T-cell (primary cell): Measurements from ENCODE around the gene MRTFB. TPM values are rescaled to one million over a fixed set of nuclear protein-coding genes. Genes with fewer than 3 reads are reported as not detected.
A peak's percentile ranks its signal among the peaks of the same experiment; 100 is the strongest.

Source experiments
- ATAC-seq, 4 experiments: fragments of 200-7000 bp in 3 of 4; fragments of 150-1000 bp in 1 of 4; cut with Tn5 transposase; replicated peaks in 1 of 4; 1 replicate in 3 of 4; 2 replicates in 1 of 4; pipeline ENCODE4 v1.10.0; 2021; ENCODE audit warnings: moderate library complexity in 3 of 4, mild to moderate bottlenecking in 2 of 4, moderate number of reproducible peaks in 1 of 4
- CTCF ChIA-PET, 2 donors: fragments of 300-600 bp; sonication (Branson Sonifier 250); formaldehyde crosslinking; loops; one replicate each; lab custom pipeline; 2022; ENCODE audit warnings: antibody characterized with exemption in 2 of 2; lab: Charles Lee
- POLR2A ChIA-PET, 2 donors: fragments of 300-600 bp; sonication (Branson Sonifier 250); formaldehyde crosslinking; loops; one replicate each; lab custom pipeline; 2022; ENCODE audit warnings: antibody characterized with exemption in 2 of 2; lab: Charles Lee
- DNase-seq, 35 experiments: peaks; one replicate each; pipeline versions ENCODE4 v3.0.0 to v3.0.0-alpha.2; 2013 to 2023
- H3K27ac ChIP-seq: one replicate; pipeline ENCODE4 v1.5.1; 2013; ENCODE audit warnings: low read length
- H3K27me3 ChIP-seq, 2 experiments: replicated peaks in 1 of 2; 1 replicate in 1 of 2; 2 replicates in 1 of 2; pipeline versions ENCODE4 v1.6.1 to v1.7.0; 2013; ENCODE audit warnings: low read length in 1 of 2, mixed read lengths in 1 of 2; ENCODE audit not compliant: control insufficient read depth in 2 of 2, insufficient read depth in 2 of 2; ENCODE audit errors: extremely low read depth in 1 of 2
- H3K36me3 ChIP-seq, 2 donors: 1 replicate in 1 of 2; 2 replicates in 1 of 2; pipeline versions ENCODE4 v1.6.1 to v1.7.0; 2013; ENCODE audit warnings: low read length in 1 of 2; ENCODE audit not compliant: control insufficient read depth in 2 of 2, insufficient read depth in 1 of 2; ENCODE audit errors: extremely low read depth in 1 of 2
- H3K4me1 ChIP-seq, 2 experiments: 1 replicate in 1 of 2; 2 replicates in 1 of 2; pipeline versions ENCODE4 v1.6.1 to v1.7.0; 2013; ENCODE audit warnings: low read length in 2 of 2, mixed read lengths in 1 of 2; ENCODE audit not compliant: insufficient read depth in 2 of 2, control insufficient read depth in 1 of 2; ENCODE audit errors: extremely low read depth in 1 of 2
- H3K4me3 ChIP-seq, 2 donors: 1 replicate in 1 of 2; 2 replicates in 1 of 2; pipeline versions ENCODE4 v1.5.1 to v1.7.0; 2013; ENCODE audit warnings: mild to moderate bottlenecking in 2 of 2, low read length in 1 of 2, moderate library complexity in 1 of 2; ENCODE audit not compliant: control insufficient read depth in 1 of 2; ENCODE audit errors: extremely low read depth in 1 of 2
- H3K9me3 ChIP-seq: 2 replicates; pipeline ENCODE4 v1.7.0; 2013
- H3K27ac Mint-ChIP-seq, 2 donors: one replicate each; pipeline ENCODE4 v1.8.0; 2020 to 2021; ENCODE audit warnings: mild to moderate bottlenecking in 2 of 2, mixed read lengths in 2 of 2
- H3K27me3 Mint-ChIP-seq, 2 donors: one replicate each; pipeline ENCODE4 v1.8.0; 2021 to 2022; ENCODE audit warnings: mixed read lengths in 2 of 2
- H3K36me3 Mint-ChIP-seq: one replicate; pipeline ENCODE4 v1.8.0; 2021; ENCODE audit warnings: mixed read lengths
- H3K4me1 Mint-ChIP-seq, 3 donors: one replicate each; pipeline ENCODE4 v1.8.0; 2020 to 2022; ENCODE audit warnings: mixed read lengths in 3 of 3, mild to moderate bottlenecking in 1 of 3
- H3K4me3 Mint-ChIP-seq, 3 donors: one replicate each; pipeline ENCODE4 v1.8.0; 2020 to 2022; ENCODE audit warnings: mild to moderate bottlenecking in 3 of 3, mixed read lengths in 3 of 3, moderate library complexity in 3 of 3
- H3K9me3 Mint-ChIP-seq, 3 donors: one replicate each; pipeline ENCODE4 v1.8.0; 2020 to 2022; ENCODE audit warnings: mixed read lengths in 3 of 3
- WGBS: methylation state at CpG from one replicate; pipeline ENCODE4 v1.1.5; 2013; ENCODE audit warnings: missing lambda C conversion rate; ENCODE audit not compliant: insufficient coverage; 5-methylcytosine and 5-hydroxymethylcytosine counted together
- total RNA-seq, 35 experiments: library from RNA in 6 of 35; stranded (reverse) in 6 of 35; fragments of 120-200 nt in 1 of 35; gene quantifications; one replicate each; pipeline versions ENCODE4 v1.2.1 to v1.2.4 and lab custom pipeline; 2013 to 2026

MRTFB gene
- total RNA-seq, 5 donors from 2014 or later (not counting 1 experiment from before 2014, with no cell fraction given), result 18.2 to 37.0 (median 21.0) TPM

DNA sequence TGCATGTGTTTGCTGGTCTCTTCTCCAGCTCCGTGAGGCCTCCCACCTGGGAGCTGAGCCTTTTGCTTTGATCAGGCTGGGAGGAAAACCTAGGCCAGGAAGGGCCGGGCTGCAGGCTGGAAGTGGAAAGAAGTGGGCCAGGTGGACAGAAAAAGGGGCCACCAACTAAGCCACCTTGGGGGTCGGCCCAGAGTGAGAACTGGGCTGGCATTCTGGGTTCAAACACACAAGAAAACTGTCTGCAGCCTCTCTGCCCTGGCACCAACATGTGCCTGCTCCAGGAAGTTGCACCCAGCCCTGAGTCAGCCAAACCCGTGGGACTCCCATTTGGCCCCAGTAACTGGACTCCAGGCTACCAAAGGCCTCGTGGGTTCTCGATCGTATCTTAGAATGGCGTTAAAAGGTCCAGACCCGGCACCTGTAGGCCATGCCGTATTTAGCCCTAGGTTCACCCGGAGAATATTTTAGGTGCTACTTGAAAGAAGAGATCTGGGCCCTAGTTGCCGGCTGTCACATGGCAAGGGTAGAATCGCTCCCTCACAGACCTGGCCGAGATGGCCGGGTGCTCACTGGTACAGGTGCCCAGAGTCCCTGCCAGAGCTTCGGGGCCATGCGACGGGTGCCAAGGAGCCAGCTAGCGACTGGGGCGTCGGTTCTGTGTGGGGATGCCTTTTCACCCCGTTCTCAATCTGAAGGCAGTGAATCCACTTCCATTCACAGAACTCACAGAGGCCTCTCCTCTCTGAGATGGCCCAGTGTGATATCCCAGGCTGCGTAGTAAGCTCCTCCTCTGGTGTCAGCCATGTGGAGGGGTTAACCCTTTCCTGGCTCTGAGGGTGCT is 236.6 kb downstream of the MRTFB start:
- Mint-ChIP-seq H3K27me3 (peaks cover 0 to 11% of the 10 kb centered on the region in 2 donors), H3K4me1 (peaks cover 43 to 45% (median 43%) of the 10 kb centered on the region in 3 donors), H3K36me3 (no peaks in the 10 kb centered on the region), H3K9me3 (no peaks in the 10 kb centered on the region), H3K4me3 (peak overlapping the region in 1 of 3 donors; percentile 79), H3K27ac (peak overlapping the region in 1 of 2 donors; percentile 95)
- no peak for ATAC-seq
- CTCF ChIA-PET, result no interaction called here
- peak overlapping the region; percentile 36 for H3K27ac ChIP-seq
- WGBS, result 84% methylated on average over 18 of the region's 23 CpGs
- peaks cover 27 to 49% of the 10 kb centered on the region in 2 experiments for H3K4me1 ChIP-seq
- DNase-seq, result no peak
- H3K9me3 ChIP-seq, result no peaks in the 10 kb centered on the region
- POLR2A ChIA-PET, result interaction anchor here in 1 of 2 donors (0.5 kb wide), 1 partner anchor 1504 kb away, joined by 3 read pairs; no protein-coding TSS in a partner anchor
- peaks cover 0 to 14% of the 10 kb centered on the region in 2 experiments for H3K27me3 ChIP-seq
- H3K36me3 ChIP-seq, result no peaks in the 10 kb centered on the region
- no peak overlapping the region for H3K4me3 ChIP-seq

DNA sequence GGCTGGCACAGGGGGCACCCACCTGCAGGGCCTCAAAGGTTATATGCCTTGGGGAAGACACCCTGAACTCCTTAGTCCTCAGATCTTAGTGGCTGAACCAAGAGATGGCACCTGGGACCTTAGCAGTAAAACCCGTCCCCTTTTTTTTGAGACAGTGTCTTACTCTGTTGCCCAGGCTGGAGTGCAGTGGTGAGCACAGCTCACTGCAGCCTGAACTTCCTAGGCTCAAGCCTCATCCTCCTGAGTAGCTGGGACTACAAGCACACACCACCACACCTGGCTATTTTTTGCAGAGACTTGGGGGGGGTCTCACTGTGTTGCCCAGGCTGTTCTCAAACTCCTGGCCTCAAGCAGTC is 237.2 kb downstream of the MRTFB start:
- H3K27ac ChIP-seq, result peak overlapping the region; percentile 36
- no peaks in the 10 kb centered on the region for H3K9me3 Mint-ChIP-seq
- DNase-seq (no peak), ATAC-seq (no peak)
- H3K27ac Mint-ChIP-seq, result peak overlapping the region in 1 of 2 donors; percentile 95
- no peaks in the 10 kb centered on the region for H3K36me3 ChIP-seq
- 86% methylated on average over 1 of the region's 1 CpG for WGBS
- POLR2A ChIA-PET, result interaction anchor here in 1 of 2 donors (0.5 kb wide), 1 partner anchor 1505 kb away, joined by 3 read pairs; no protein-coding TSS in a partner anchor
- H3K4me3 Mint-ChIP-seq, result peak overlapping the region in 2 of 3 donors; percentile 73 to 79
- peaks cover 40 to 45% (median 40%) of the 10 kb centered on the region in 3 donors for H3K4me1 Mint-ChIP-seq
- CTCF ChIA-PET, result no interaction called here
- peaks cover 27 to 44% of the 10 kb centered on the region in 2 experiments for H3K4me1 ChIP-seq
- no peaks in the 10 kb centered on the region for H3K36me3 Mint-ChIP-seq
- peaks cover 0 to 9% of the 10 kb centered on the region in 2 experiments for H3K27me3 ChIP-seq
- peaks cover 0 to 9% of the 10 kb centered on the region in 2 donors for H3K27me3 Mint-ChIP-seq
- peak overlapping the region in 1 of 2 donors; percentile 44 for H3K4me3 ChIP-seq
- no peaks in the 10 kb centered on the region for H3K9me3 ChIP-seq

DNA sequence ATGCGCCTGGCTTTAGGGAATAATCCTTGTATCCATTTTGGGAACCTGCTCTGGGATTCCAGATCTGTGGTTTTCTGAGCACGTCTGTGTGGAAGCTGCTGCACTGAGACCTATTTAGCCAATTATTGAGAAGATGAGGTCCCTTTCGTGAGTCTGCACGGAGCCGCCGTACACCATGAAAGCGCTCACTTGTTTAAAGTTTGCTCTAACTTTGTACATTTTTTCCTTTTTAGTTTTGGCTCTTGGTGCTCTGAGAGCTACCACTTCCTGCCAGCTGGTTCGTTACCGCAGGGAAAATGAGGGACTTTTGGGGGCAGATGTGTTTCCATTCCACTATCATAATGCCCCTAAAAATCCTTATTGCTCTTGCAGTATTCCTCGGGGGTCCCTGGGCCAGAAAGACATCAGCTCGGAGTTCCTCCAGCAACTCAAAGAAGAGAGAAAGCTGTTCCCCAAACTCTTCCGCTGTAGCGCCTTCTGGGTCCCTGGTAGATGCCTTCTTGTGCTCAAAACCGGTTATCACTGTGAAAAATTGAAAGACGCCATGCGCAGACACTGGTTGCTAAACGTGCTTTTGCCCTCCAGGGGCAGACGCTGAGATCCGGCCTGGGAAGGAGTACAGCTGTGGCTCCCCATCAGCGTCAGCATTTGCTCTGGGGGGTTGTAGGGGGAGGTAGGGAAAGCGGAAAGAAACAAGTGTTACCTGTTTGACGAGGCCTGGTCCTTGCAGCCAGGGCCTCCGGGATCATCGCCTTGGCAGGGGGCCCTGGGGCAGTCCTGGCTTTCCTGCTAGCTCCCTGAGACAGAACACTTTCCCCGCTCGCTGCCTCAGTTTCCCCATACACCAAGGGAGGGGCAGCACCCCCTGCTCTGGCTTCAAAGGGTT is 238.1 kb downstream of the MRTFB start:
- ATAC-seq (peak; percentile 79 to 89 (median 82)), DNase-seq (peak in 30 of 35 experiments; percentile 10 to 65 (median 38))
- H3K36me3 Mint-ChIP-seq, result no peaks in the 10 kb centered on the region
- peak overlapping the region; percentile 73 to 79 (median 73) for H3K4me3 Mint-ChIP-seq
- POLR2A ChIA-PET, result no interaction called here
- H3K36me3 ChIP-seq, result no peaks in the 10 kb centered on the region
- peak overlapping the region; percentile 52 for H3K27ac ChIP-seq
- H3K4me1 Mint-ChIP-seq, result peaks cover 35 to 45% (median 36%) of the 10 kb centered on the region in 3 donors
- H3K4me1 ChIP-seq, result peaks cover 27 to 38% of the 10 kb centered on the region in 2 experiments
- H3K4me3 ChIP-seq, result peak overlapping the region; percentile 38 to 44
- WGBS, result 15% methylated on average over 17 of the region's 26 CpGs
- CTCF ChIA-PET, result interaction anchor here in 1 of 2 donors (0.6 kb wide), 1 partner anchor 271 kb away, joined by 6 read pairs; no protein-coding TSS in a partner anchor
- peak overlapping the region; percentile 90 to 95 for H3K27ac Mint-ChIP-seq
- no peaks in the 10 kb centered on the region for H3K9me3 ChIP-seq
- peaks cover 0 to 2% of the 10 kb centered on the region in 2 experiments for H3K27me3 ChIP-seq
- H3K27me3 Mint-ChIP-seq, result peaks cover 0 to 9% of the 10 kb centered on the region in 2 donors
- no peaks in the 10 kb centered on the region for H3K9me3 Mint-ChIP-seq

DNA sequence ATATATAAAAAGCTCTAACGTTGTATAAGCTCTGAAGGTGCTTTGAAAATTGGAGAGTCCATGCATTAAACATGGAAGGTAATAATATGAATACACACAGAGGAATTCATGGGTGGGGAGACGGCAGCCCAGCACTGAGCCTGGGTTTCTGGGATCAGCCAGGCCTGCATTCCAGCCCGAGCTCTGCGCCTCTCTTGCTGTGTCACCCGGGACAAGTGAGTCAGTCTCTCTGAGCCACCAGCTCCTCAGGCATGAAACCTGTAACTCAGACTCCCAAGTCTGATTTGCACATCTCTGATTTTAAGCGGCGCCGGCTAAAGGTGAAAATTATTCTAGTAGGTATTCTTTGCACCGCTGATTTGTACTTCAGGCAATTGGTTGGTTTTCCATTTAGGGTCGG is 238.8 kb downstream of the MRTFB start:
- H3K27me3 Mint-ChIP-seq, result peaks cover 0 to 2% of the 10 kb centered on the region in 2 donors
- WGBS, result 86% methylated on average over 9 of the region's 10 CpGs

DNA sequence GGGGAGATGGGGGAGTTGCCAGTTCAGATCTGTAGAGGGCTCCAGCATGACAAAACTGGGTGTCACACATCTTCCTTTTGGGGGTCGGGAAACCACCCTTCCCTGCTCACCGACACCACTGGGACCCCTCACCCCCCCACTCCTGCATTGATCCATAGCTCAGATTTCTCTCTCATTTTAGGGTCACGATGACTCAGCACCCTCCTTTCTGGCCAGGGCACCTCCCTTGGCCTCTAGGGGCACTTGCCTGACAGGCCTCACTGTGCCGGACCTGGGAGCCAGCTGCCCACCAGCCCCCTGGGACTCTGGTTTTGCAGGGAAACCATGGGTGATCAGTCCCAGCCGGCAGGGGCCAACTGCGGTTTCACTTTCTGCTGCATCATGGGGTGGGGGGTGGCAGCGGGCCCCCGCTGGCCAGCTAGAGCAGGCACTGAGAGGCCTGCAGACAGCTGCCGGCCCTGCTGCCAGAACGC is 239.4 kb downstream of the MRTFB start:
- 50% methylated on average over 2 of the region's 10 CpGs for WGBS
- Mint-ChIP-seq H3K9me3 (no peaks in the 10 kb centered on the region), H3K4me3 (no peak overlapping the region), H3K36me3 (no peaks in the 10 kb centered on the region), H3K27me3 (no peaks in the 10 kb centered on the region), H3K4me1 (peaks cover 35 to 37% (median 36%) of the 10 kb centered on the region in 3 donors), H3K27ac (no peak overlapping the region)
- Histone ChIP-seq H3K9me3 (no peaks in the 10 kb centered on the region), H3K36me3 (no peaks in the 10 kb centered on the region), H3K4me1 (peaks cover 25 to 38% of the 10 kb centered on the region in 2 experiments), H3K4me3 (no peak overlapping the region), H3K27ac (no peak overlapping the region), H3K27me3 (no peaks in the 10 kb centered on the region)
- ChIA-PET CTCF (no interaction called here), POLR2A (interaction anchor here in 1 of 2 donors (0.6 kb wide), 1 partner anchor 235 kb away, joined by 10 read pairs; no protein-coding TSS in a partner anchor)
- DNase-seq, result no peak
- no peak for ATAC-seq

More for the DNA sequence above, 238.8 kb downstream of the MRTFB start:
- Histone ChIP-seq H3K4me3 (no peak overlapping the region), H3K36me3 (no peaks in the 10 kb centered on the region), H3K4me1 (peaks cover 27 to 38% of the 10 kb centered on the region in 2 experiments), H3K27ac (no peak overlapping the region), H3K27me3 (no peaks in the 10 kb centered on the region), H3K9me3 (no peaks in the 10 kb centered on the region)
- Mint-ChIP-seq H3K4me1 (peaks cover 35 to 42% (median 36%) of the 10 kb centered on the region in 3 donors), H3K9me3 (no peaks in the 10 kb centered on the region), H3K27ac (peak overlapping the region; percentile 90 to 95), H3K4me3 (peak overlapping the region; percentile 73 to 79 (median 73)), H3K36me3 (no peaks in the 10 kb centered on the region)
- DNase-seq, result no peak
- POLR2A ChIA-PET, result no interaction called here
- CTCF ChIA-PET, result interaction anchor here in 1 of 2 donors (0.6 kb wide), 1 partner anchor 270 kb away, joined by 6 read pairs; no protein-coding TSS in a partner anchor
- no peak for ATAC-seq
